NCI-H2107 (cell line): ENCODE measurements around the gene MAPKAP1.
"Not testable (repeated sequence)": the region's sequence is repeated elsewhere in the genome, so short reads cannot be mapped to it uniquely, and the experiment has no call there.

Experiments
- DNase-seq: peaks from one replicate; lab custom pipeline; 2025; lab: John Stamatoyannopoulos, UW

Gene MAPKAP1

DNA sequence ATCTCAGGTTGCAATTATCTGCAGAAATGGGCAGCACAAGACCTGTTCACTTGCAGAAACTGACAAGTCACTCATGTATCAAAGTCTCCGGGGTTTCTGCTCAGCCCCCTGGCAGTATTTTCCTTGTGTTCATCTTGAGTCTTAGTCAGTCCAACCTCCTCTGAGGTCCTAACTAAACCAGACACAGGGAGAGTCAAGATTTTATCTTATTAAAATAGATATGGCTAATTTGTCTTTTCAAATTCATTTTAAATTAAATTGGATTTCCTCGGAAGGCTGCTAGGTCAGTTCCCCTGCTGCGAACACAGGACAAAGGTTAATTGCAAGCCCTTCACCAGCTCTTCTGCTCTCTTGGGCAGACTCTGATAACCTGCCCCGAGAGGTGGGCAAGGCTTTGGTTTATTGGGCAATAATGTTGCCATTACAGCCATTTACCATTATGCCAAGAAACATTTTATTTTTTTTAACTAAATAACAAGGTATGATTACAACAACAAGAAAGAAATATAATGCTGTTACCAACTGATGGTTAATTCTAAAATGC lies 103.5 kb downstream of the MAPKAP1 start:
- DNase-seq, result no peak

DNA sequence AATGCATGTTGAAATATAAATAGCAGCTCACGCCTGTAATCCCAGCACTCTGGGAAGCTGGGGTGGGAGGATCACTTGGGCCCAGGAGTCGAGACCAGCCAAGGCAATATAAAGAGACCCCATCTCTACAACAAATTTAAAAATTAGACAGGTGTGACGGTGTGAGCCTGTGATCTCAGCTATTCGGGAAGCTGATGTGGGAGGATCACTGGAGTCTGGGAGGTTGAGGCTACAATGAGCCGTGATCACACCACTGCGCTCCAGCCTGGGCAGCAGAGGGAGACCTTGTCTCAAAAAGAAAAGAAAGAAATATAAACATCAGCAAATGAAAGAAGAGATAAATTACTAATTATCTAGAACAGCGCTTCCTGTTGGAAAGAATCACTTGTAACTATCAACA lies 105.0 kb downstream of the MAPKAP1 start:
- DNase-seq, result no peak

DNA sequence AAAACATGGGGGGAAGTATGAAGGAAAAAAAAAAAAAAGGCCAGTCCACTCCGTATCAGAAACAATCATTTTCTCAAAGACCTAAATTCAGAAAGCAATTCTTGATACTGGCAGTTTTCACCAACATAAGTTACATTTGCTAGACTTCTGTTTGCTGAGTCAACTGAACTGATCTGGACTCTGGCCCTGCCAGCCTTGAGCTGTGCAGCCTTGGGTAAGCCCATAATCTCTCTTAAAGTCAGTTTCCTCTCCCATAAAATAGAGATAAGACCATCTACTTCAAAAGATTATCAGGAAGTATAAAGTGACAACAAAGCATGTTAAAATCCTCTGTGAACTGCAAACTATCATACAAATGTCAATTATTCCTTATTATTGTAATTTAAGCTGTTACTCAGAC lies 106.8 kb downstream of the MAPKAP1 start:
- DNase-seq, result no peak

DNA sequence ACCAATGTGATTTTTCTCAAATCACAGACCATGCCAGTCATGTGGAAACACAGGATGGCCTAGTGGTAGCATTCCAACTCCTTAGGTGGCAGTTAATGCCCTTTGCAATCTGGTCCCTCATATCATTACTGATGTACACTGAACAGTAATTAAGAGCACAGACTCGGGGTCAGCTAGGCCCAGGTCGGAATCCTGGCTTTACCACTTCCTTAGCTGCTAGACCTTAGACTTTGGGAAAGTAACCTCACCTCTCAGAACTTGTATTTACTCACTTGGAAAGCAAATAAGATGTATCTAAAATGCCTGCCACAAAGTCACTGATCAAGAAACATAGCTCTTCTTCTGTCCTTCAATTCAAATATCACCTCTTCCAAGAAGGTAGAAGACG lies 112.8 kb downstream of the MAPKAP1 start:
- DNase-seq, result no peak

DNA sequence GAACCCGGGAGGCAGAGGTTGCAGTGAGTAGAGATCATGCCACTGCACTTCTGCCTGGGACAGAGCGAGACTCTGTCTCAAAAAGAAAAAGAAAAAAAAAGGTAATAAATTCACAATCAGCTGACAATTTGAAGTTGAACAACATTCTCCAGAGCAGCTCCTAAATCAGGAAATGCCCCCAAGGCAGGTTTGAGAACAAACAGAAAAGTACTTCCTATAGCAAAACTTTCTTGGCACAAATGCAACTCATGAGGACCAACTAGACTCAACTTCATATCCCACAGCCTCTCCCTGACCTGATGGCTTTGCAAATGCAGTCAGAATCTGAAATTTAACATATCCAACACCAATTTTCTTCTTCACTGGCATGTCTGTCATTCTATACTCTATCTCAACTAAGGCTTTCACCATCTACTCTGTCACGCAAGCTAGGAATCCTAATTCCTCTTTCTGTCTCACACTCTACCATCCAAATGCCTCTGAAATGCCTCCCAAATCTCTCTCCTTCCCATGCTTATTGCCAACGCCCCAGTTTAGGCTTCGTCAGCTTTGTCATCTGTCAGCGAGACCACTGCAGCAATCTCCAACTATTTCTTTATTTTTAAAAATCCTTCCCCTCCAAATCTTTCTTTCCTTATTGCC lies 113.3 kb downstream of the MAPKAP1 start:
- no peak for DNase-seq

DNA sequence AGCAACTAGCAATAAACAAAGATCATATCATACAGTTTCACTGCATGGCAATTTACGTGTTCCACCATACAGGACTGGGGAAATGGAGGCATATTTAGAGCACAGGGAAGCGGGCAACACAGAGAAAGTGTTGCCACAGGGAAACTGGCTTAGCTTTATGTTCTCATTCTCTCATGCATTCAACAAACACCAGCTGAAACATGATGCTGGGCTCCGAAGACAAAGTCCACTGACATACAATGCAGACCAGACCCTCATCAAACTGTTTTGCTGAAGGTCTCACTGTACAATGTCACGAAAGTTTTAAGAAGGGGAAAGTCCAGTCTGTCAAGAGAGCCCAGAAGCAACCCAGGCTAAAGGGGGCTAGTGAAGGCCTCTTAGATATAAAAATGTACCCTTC lies 115.1 kb downstream of the MAPKAP1 start:
- no peak for DNase-seq

DNA sequence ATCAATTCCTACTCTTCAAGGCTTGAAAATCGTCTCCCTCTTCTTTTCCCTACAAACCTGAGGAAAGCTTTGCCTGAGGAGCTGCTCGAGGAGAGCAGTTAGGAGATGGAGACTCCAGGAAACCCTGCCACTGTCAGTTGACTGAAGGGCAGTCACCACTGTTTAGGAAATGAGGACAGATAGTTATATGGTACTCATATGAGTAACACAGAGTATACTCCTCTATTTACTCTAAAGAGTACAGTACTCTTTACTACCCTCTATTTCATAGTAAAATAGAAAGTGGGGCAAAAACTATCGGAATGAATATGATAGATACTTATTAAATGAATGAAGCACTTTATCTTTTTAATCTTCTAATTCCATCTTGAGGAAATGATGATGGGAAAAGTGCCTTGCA lies 115.8 kb downstream of the MAPKAP1 start:
- no peak for DNase-seq

DNA sequence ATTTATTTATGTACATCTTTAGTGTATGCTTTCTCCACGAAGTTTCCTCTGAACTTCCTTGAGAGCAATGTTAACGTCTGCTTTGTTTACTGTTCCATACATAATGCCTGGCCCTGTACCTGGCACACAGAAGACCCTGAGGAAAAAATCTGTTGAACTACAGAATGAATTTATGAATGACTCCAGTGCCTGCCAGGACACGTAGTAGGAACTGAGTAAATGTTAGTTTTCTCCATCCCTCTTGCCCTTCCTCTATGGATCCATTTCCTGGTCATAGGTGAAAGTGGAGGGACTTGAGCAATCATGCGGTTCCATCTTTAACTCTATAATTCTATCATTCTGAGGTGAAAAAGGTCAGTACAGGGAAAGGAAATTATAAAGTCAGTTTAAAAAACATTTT lies 117.7 kb downstream of the MAPKAP1 start:
- no peak for DNase-seq

DNA sequence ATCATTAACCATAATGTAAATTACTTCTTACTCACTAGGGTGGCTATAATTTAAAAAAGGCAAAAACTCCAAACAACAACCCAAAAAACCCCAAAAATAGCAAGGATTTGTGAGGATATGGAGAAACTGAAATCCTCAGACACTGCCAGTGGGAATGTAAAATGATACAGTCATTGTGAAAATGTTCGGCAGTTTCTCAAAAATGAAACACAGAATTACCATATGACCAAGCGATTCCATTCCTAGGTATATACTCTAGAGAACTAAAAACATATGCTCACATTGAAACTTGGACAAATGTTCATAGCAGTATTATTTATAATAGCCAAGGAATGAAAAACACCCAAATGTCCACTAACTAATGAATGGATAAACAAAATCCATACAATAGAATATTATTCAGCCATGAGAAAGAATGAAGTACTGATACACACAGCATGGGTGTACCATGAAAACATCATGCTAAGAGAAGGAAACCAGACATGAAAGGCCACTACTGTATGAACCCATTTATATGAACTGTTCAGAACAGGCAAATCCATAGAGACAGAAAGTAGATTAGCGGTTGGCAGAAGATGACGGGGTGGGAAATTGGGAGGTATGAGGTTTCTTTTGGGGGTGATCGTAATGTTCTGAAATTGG lies 119.1 kb downstream of the MAPKAP1 start:
- DNase-seq, result no peak

DNA sequence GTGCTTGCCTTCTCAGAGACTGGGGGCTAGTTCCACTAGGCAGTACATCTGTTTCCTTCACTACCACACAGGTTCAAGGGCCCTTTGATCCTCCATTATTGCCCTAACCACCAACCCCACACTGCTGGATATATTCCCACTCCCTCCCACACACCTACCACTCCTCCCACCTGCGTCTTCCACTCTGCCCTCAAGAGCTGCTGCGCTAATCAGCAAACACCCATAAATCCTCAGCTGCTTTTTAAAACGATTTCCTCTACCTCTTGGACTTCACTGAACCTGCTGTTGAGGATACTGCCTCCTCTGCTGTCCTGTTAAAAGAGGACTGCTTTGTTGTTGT lies 120.9 kb downstream of the MAPKAP1 start:
- peak; percentile 47 for DNase-seq

DNA sequence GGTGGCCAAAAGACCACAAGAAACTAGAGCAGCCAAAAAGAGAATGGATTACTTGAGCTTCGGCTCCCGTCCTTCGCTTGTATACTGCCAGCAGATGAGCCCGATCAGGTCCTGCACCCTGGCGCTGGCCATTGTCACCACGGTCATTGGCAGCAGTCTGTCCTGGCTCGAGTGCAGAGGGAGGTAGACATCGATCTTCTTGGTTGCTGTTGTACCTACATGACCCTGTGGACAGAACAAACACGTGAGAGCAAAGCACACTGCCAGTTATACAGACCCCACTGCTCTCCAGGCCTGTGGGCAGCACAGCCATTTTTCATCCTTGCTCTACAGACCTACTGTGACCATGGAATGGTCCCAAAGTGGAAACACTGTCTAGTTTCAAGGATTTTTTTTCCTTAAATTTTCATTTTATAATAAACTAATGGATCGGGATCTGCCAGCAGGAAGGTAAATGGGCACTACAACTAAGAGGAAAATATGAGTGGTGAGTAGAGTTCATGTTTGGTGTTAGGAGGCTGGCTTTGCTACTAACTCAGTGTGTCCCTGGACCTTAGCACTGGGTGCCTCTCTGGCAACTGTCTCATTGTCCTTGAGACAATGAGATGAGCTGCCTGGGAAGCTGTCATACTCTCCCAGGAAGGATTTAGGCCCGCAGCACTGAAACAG lies 121.4 kb downstream of the MAPKAP1 start:
- DNase-seq, result no peak

DNA sequence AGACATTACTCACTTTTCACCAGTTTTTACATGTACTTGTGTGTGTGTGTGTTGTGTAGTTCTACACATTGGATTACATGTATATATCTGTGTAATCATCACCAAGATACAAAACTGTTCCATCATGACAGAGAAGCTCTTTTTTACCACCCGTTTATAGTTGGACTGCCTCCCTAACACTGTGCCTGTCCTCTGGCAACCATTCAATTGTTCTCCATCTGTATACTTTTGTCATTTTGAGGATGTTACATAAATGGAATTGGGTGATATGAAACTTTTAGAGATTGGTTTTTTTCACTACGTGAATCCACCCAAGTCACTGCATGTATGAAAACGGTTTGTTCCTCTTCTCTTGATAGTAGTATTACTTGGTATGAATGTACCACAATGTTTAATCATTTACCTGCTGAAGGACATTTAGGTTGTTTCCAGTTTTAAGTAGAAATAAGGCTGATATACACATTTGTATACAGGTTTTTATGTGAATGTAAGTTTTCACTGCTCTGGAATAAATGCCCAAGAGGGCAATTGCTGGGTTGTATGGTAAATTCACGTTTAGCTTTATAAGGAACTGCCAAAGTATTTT lies 126.2 kb downstream of the MAPKAP1 start:
- no peak for DNase-seq

DNA sequence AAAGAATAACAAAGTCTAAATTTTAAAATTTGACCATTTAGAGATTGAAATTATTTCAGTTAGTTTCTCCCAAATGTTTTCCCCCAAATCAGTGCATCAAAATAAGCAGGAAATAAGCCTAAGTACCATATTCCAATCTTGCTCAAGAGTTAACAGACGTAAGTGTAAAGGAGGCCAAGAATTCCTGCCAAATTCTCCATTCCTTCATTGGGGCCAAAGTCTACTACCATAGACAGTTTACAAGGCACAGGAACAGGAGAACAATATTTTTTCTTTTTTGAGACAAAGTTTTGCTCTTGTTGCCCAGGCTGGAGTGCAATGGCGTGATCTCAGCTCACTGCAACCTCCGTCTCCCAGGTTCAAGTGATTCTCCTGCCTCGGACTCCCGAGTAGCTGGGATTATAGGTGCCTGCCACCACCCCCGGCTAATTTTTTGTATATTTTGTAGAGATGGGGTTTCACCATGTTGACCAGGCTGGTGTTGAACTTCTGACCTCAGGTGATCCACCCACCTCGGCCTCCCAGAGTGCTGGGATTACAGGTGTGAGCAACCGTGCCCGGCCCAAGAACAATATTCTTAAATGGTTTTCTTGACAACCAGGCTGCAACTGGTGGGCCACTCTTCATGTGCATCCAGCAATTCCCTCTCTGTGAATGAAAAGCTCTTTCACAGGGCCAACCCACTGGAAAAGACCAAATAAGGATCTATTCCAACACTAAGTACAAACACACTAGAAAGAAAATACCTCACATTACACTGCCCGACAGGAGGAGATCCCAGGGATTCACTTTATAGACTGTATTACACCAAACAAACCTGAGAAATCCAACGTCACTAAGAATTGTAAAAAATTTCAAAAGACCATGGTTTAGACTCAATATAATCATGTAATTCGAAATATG lies 127.7 kb downstream of the MAPKAP1 start:
- no peak for DNase-seq

DNA sequence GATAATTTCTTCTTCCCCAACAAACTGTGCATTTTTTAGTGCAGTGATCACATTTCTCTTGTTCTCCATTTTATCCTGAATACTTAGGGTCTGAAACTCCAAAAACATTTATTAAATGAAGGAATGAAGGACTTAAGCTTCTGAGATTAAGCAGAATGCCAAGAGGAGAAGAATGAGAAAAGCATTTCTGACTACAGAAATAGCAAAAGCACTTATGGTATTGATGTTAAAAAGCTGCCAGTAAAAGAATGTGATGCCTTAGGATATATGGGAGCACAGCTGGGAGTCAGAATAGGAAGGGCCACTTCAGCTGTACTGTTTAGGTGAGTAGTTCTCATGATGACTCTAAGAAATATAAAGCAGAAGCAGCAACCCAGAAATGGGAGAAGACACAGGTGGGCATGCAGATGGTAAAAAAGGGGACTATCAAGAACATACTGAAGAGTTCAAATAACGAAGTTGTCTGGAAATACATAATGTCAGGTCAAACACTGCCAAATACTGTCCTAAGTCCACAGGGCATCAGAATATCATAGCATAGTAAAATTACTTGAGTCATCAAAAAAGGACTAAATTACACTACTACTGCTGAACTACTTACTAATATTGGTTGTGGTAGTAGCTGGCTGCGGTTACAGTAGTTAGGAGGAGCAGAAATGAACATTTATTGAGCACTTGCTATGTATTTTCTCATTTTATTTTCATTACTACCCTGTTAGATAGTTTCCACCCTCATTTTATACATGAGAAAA lies 132.7 kb downstream of the MAPKAP1 start:
- DNase-seq, result no peak

DNA sequence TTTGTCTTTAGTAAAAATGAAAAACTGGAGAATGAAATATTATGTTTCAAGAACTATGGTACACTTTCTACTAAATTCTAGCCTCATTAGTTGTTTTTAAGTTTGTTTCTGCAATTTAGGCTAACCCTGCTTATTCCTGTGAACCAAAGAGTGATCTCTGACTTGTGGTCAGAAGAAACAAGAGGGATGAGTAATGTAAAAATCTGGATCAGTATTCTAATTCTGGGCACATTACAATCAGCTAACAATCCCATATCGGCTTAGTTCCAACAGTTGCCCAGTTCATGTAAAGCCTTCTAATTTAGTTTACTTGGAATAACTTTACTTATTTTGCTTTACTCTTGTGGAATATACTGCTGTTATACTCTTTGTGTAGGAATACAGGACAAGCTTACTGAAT lies 134.5 kb downstream of the MAPKAP1 start:
- DNase-seq, result not testable (repeated sequence)

DNA sequence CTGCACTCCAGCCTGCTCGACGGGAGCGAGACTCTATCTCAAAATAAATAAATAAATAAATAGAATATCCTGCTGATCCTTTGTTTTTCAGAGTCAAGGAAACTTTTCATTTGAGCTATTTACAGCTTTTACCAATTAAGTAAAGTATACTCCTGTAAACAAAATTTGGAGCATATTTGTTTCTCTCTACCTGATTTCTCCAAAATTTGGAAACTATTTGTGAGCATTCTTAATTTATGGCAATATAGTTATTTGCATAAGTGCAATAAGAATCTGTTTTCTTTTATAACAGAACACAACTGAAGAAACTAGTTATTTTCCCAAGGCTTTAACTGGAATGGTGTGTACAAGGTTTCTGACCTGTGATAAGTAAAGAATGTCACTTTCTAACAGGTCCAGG lies 135.2 kb downstream of the MAPKAP1 start:
- not testable (repeated sequence) for DNase-seq

DNA sequence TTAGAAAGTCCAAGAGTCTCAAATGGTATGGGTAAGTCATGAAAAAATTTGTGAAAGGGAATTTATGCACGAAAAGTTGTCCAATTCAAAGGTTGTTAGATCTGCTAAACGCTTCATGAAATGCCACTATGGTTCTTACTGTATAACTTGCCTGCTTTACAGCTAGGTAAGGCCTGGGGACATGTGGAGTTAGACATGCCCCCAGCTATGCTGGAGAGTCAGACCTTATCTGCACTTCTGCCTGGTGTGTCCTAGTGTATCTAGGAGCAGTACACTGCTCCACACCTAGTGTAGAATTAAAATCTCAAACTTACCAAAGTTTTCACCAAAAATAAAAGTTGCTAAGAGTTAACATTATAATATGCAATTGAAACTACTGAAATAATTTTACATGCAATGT lies 136.8 kb downstream of the MAPKAP1 start:
- no peak for DNase-seq

DNA sequence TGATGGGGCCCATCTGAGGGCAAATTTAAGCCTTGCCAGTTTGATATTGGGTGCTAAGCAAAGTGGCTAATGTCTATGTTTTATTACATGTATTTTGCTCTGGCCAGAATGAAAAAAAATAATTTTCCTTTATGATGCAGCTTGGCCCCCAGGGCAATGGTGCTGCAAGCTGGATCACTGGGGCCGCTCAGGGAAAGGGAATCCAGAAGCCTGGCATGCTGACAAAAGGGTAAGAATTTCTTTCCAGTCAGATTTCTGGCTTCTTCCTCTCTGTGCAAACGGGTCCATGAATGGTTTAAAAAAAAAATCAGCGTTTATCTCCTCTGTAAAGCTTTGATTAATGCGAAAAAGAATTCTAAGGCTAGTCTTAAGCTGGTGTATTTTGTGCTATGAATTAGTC lies 138.4 kb downstream of the MAPKAP1 start:
- DNase-seq, result no peak

DNA sequence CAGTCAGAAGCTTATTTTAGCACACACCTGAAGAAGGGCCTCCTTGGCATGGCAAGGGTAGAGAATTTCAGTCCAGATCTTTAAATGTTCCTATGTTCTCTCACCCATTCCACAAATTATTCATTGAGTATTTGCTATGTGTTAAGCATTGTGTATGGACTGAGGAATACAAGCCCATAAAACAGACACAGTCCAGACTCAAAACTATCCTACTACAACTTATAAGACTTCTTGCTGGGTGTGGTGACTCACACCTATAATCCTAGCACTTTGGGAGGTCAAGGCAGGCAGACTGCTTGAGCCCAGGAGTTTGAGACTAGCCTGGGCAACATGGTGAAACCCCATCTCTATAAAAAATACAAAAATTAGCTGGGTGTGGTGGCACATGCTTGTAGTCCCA lies 141.0 kb downstream of the MAPKAP1 start:
- DNase-seq, result not testable (repeated sequence)

DNA sequence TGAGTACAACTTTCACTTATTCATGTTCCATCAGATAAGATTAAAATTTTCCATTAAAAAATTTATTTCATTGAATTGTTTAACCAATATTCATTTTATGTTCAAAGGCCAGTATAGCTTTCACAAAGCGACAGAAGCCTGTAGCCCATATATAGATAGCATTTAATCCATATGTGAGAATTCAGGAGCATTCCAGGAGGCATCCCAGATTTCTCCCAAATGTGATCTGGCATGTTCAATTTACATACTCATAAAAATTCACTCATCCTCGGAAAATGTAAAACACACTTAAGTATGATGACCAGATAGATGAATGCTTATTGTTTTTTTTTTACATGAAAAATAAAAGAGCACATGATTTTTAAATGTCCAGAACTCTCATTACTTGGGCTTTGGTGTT lies 141.9 kb downstream of the MAPKAP1 start:
- no peak for DNase-seq

DNA sequence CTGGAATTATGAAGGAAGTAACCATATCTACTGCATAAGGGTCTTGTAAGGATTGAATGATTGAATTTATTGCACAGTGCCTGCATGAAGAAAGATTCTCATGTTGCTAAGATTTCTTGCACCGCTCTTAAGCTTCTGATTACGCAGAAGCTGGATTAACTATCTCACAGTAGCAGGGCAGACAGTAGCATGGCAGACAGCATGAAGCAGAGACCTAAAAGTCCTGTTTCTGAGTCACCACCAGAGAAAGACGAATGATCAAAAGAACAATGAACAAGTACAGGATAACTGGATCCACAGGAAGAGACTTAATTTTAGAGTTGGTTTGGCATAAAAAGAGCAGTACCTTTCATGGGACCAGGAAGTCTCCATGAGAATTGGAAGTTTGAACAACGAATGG lies 142.4 kb downstream of the MAPKAP1 start:
- DNase-seq, result no peak
